HS-27A (cell line): ENCODE results near the gene TMEM86B.
"Not testable (repeated sequence)": the region's sequence is repeated elsewhere in the genome, so short reads cannot be mapped to it uniquely, and the experiment has no call there.

Experiments
- DNase-seq: peaks from one replicate; pipeline ENCODE4 v3.0.0-alpha.2; 2012; ENCODE audit warnings: low read depth, missing footprints

Gene TMEM86B

GRCh38 chr19:55220525-55220924 lies 8.0 kb downstream of the TMEM86B start:
- DNase-seq: no peak

- DNase-seq: peak; percentile 99
Observed at GRCh38 chr19:55216461-55217198, 11.9 kb downstream of the TMEM86B start.

GRCh38 chr19:55213547-55213946 lies 15.0 kb downstream of the TMEM86B start:
- no peak for DNase-seq

GRCh38 chr19:55212447-55212846 lies 16.1 kb downstream of the TMEM86B start:
- DNase-seq: no peak

- peak; percentile 93 for DNase-seq
Observed at GRCh38 chr19:55209693-55210472, 18.7 kb downstream of the TMEM86B start.

- DNase-seq: no peak
Observed at GRCh38 chr19:55208880-55209692, 19.5 kb downstream of the TMEM86B start, which contains the start of gene PTPRH. Gene PTPRH (minus strand): TSS chr19:55209501. CDS start chr19:55209433, 68 bp downstream.

GRCh38 chr19:55206664-55207500 lies 21.7 kb downstream of the TMEM86B start:
- DNase-seq: peak; percentile 80

GRCh38 chr19:55202199-55202598 lies 26.4 kb downstream of the TMEM86B start:
- DNase-seq: not testable (repeated sequence)

GRCh38 chr19:55199620-55200204 lies 28.9 kb downstream of the TMEM86B start:
- no peak for DNase-seq

GRCh38 chr19:55198651-55199050 lies 29.9 kb downstream of the TMEM86B start:
- DNase-seq: no peak

- DNase-seq: no peak
Observed at GRCh38 chr19:55197528-55197927, 31.0 kb downstream of the TMEM86B start.

- no peak for DNase-seq
Observed at GRCh38 chr19:55196803-55197202, 31.8 kb downstream of the TMEM86B start.

- DNase-seq: no peak
Observed at GRCh38 chr19:55193481-55193880, 35.1 kb downstream of the TMEM86B start.

GRCh38 chr19:55189403-55189835 lies 39.1 kb downstream of the TMEM86B start:
- DNase-seq: no peak

- DNase-seq: no peak
Observed at GRCh38 chr19:55188625-55189024, 39.9 kb downstream of the TMEM86B start.

- no peak for DNase-seq
Observed at GRCh38 chr19:55186080-55186479, 42.5 kb downstream of the TMEM86B start.

GRCh38 chr19:55181740-55182139 lies 46.8 kb downstream of the TMEM86B start:
- no peak for DNase-seq

- no peak for DNase-seq
Observed at GRCh38 chr19:55179606-55180484, 48.7 kb downstream of the TMEM86B start, which contains the start of gene SYT5. Gene SYT5 (minus strand): TSS chr19:55180289. CDS start chr19:55179041, 1,248 bp downstream.

GRCh38 chr19:55178781-55179599 lies 49.6 kb downstream of the TMEM86B start:
- DNase-seq: no peak
